Measurements from ENCODE around the gene ACAD9. TPM values are rescaled to one million over a fixed set of nuclear protein-coding genes. Genes with fewer than 3 reads are reported as not detected.

ACAD9 gene
- total and polyA plus RNA-seq, 3 experiments from 2014 or later, result 19.8 to 51.2 (median 50.5) TPM

DNA sequence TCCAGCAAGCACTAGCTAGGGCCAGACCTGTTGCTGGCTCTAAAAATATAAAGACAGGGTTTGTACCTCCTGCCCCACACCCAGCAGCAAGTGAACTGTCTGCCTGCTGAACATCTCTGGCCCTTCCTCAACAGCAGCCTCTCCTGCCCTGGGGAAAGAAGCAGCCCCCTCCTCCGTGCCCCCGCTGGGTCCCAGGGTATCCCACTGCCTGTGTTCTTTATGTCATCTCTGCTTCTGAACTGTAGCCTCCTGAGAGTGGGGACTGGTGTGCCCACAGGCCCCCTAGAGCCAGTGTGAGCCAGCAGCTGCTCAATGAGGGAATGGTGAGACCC lies 54.5 kb downstream of the ACAD9 start:
- Mint-ChIP-seq H3K4me3 (no peak overlapping the region), H3K4me1 (no peaks in the 10 kb centered on the region), H3K36me3 (peaks cover 0 to 2% (median 0%) of the 10 kb centered on the region in 3 donors), H3K27ac (peak overlapping the region in 1 of 8 donors; percentile 17), H3K27me3 (peaks cover 6 to 7% of the 10 kb centered on the region in 2 donors), H3K9me3 (no peaks in the 10 kb centered on the region)
- no peak overlapping the region for H3K4me3 ChIP-seq (ENCODE audit: low read length)
- no peak for DNase-seq
- no peaks in the 10 kb centered on the region for H3K4me1 ChIP-seq (ENCODE audit: insufficient read depth, low read length)
- H3K36me3 ChIP-seq (ENCODE audit: insufficient read depth, low read length), result no peaks in the 10 kb centered on the region
- ChIA-PET CTCF (interaction anchor here (1.5 kb wide), 1 partner anchor 10 kb away, joined by 4 read pairs; no protein-coding TSS in a partner anchor), POLR2A (no interaction called here)
- H3K27ac ChIP-seq (ENCODE audit: low read depth, low read length), result no peak overlapping the region
- no peaks in the 10 kb centered on the region for H3K9me3 ChIP-seq (ENCODE audit: low read length)
- H3K27me3 ChIP-seq (ENCODE audit: insufficient read depth, low read length, poor library complexity, severe bottlenecking), result no peaks in the 10 kb centered on the region

DNA sequence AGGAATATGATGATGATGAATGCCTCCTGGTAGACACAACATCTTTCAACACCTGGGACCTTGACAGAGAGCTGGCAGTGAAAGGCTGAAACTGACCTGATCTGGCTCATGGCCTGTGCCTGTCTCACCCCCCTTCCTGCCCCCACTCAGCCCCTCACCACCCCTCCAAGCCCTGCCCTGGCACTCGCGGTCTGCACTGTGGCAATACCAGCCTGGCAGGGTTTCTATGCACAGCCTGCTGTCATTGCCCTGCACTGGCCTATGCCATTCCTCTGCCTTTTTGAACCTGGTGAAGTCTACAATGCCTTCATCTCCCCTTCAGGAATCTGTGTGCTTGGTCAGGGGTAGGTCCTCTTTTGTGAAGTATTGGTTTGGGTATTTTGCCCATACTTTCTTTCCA lies 56.5 kb downstream of the ACAD9 start:
- Mint-ChIP-seq H3K27ac (peak overlapping the region in 1 of 8 donors; percentile 47), H3K4me3 (no peak overlapping the region), H3K36me3 (peaks cover 0 to 2% (median 0%) of the 10 kb centered on the region in 3 donors), H3K9me3 (no peaks in the 10 kb centered on the region), H3K27me3 (peaks cover 9 to 15% of the 10 kb centered on the region in 2 donors), H3K4me1 (no peaks in the 10 kb centered on the region)
- no peaks in the 10 kb centered on the region for H3K4me1 ChIP-seq (ENCODE audit: insufficient read depth, low read length)
- DNase-seq, result no peak
- no peaks in the 10 kb centered on the region for H3K9me3 ChIP-seq (ENCODE audit: low read length)
- ChIA-PET CTCF (no interaction called here), POLR2A (no interaction called here)
- no peak overlapping the region for H3K4me3 ChIP-seq (ENCODE audit: low read length)
- no peaks in the 10 kb centered on the region for H3K27me3 ChIP-seq (ENCODE audit: insufficient read depth, low read length, poor library complexity, severe bottlenecking)
- H3K36me3 ChIP-seq (ENCODE audit: insufficient read depth, low read length), result no peaks in the 10 kb centered on the region
- H3K27ac ChIP-seq (ENCODE audit: low read depth, low read length), result no peak overlapping the region

DNA sequence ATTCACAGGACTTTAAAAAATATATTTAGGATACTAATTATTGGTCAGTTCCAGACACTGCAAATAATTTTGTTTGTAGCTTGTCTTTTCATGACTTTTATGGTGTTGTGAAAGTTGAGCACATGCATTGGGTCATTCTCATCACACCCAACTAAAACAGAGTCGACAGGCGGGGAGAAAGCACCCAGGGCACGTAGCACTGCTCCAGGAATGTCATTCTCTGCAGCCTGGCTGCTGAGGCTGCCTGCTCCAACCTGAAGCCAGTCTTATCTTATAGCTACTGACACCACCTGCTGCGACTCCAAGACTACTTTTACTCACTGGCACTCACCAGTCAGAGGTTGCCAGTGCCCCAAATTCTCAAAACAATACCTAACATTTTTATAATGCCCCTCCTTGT lies 56.9 kb downstream of the ACAD9 start:
- Mint-ChIP-seq H3K4me3 (no peak overlapping the region), H3K36me3 (peaks cover 0 to 2% (median 0%) of the 10 kb centered on the region in 3 donors), H3K27me3 (peaks cover 9 to 15% of the 10 kb centered on the region in 2 donors), H3K27ac (no peak overlapping the region), H3K9me3 (no peaks in the 10 kb centered on the region), H3K4me1 (no peaks in the 10 kb centered on the region)
- DNase-seq, result no peak
- ChIA-PET POLR2A (no interaction called here), CTCF (no interaction called here)
- no peaks in the 10 kb centered on the region for H3K36me3 ChIP-seq (ENCODE audit: insufficient read depth, low read length)
- no peaks in the 10 kb centered on the region for H3K4me1 ChIP-seq (ENCODE audit: insufficient read depth, low read length)
- no peaks in the 10 kb centered on the region for H3K9me3 ChIP-seq (ENCODE audit: low read length)
- no peak overlapping the region for H3K4me3 ChIP-seq (ENCODE audit: low read length)
- H3K27ac ChIP-seq (ENCODE audit: low read depth, low read length), result no peak overlapping the region
- no peaks in the 10 kb centered on the region for H3K27me3 ChIP-seq (ENCODE audit: insufficient read depth, low read length, poor library complexity, severe bottlenecking)

DNA sequence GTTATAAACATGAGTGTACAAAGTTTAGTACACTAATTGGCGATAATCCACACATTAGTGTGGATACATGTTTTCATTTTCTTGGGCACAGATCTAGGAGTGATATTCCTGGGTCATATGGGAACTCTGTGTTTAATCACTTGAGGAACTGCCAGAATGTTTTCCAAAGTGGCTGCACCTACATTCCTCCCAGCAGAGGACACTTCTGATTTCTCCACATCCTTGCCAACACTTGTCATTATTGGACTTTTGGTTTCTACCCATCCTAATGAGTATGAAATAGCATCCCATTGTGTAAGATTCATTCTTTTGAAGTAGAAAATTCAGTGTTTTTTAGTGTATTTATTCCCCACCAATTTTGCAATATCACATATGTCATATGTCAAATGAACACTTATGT lies 60.8 kb downstream of the ACAD9 start:
- H3K9me3 ChIP-seq (ENCODE audit: low read length), result no peaks in the 10 kb centered on the region
- CTCF ChIA-PET, result no interaction called here
- no peaks in the 10 kb centered on the region for H3K4me1 ChIP-seq (ENCODE audit: insufficient read depth, low read length)
- no peak overlapping the region for H3K4me3 ChIP-seq (ENCODE audit: low read length)
- H3K27ac ChIP-seq (ENCODE audit: low read depth, low read length), result no peak overlapping the region
- no peaks in the 10 kb centered on the region for H3K4me1 Mint-ChIP-seq
- H3K27ac Mint-ChIP-seq, result no peak overlapping the region
- peaks cover 3% of the 10 kb centered on the region for H3K27me3 ChIP-seq (ENCODE audit: insufficient read depth, low read length, poor library complexity, severe bottlenecking)
- no peaks in the 10 kb centered on the region for H3K36me3 ChIP-seq (ENCODE audit: insufficient read depth, low read length)
- H3K27me3 Mint-ChIP-seq, result peaks cover 20 to 25% of the 10 kb centered on the region in 2 donors
- POLR2A ChIA-PET, result no interaction called here
- no peaks in the 10 kb centered on the region for H3K9me3 Mint-ChIP-seq
- H3K36me3 Mint-ChIP-seq, result peaks cover 0 to 2% (median 0%) of the 10 kb centered on the region in 3 donors
- no peak overlapping the region for H3K4me3 Mint-ChIP-seq
- no peak for DNase-seq

DNA sequence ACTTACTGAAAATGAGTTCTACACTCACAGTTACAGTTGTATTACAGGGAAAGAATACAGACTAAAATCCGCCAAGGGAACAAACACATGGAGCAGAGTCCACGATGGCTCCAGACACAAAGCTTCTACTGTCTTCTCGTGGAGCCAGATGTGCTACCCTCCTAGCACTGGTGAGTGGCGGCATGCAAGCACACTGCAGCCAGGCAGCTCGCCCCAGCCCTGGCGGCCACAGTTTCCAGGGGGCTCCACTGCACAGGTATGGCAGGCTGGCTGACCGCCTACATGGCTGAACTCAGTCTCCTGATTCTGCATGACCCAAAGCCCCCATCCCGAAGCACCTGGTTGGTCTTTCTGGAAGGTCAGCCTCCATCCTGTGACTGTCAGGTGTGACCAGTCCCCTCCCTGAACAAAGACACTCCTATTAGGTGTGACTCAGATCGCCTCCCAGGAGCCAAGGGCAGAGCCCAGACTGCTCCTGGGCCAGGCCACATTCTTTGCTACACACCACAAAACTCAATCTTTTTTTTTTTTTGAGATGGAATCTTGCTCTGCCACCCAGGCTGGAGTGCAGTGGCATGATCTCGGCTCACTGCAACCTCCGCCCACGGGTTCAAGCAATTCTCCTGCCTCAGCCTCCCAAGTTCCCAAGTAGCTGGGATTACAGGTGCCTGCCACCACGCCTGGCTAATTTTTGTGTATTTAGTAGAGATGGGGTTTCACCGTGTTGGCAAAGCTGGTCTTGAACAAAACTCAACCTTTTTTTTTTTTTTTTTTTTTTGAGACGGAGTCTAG lies 62.9 kb downstream of the ACAD9 start:
- peaks cover 0 to 2% (median 0%) of the 10 kb centered on the region in 3 donors for H3K36me3 Mint-ChIP-seq
- Histone ChIP-seq H3K4me1 (ENCODE audit: insufficient read depth, low read length) (no peaks in the 10 kb centered on the region), H3K4me3 (ENCODE audit: low read length) (no peak overlapping the region), H3K9me3 (ENCODE audit: low read length) (no peaks in the 10 kb centered on the region), H3K27me3 (ENCODE audit: insufficient read depth, low read length, poor library complexity, severe bottlenecking) (peaks cover 3% of the 10 kb centered on the region), H3K36me3 (ENCODE audit: insufficient read depth, low read length) (no peaks in the 10 kb centered on the region), H3K27ac (ENCODE audit: low read depth, low read length) (no peak overlapping the region)
- CTCF ChIA-PET, result no interaction called here
- peaks cover 14 to 25% of the 10 kb centered on the region in 2 donors for H3K27me3 Mint-ChIP-seq
- H3K4me3 Mint-ChIP-seq, result no peak overlapping the region
- H3K27ac Mint-ChIP-seq, result no peak overlapping the region
- DNase-seq, result no peak
- no peaks in the 10 kb centered on the region for H3K9me3 Mint-ChIP-seq
- POLR2A ChIA-PET, result no interaction called here
- H3K4me1 Mint-ChIP-seq, result no peaks in the 10 kb centered on the region

DNA sequence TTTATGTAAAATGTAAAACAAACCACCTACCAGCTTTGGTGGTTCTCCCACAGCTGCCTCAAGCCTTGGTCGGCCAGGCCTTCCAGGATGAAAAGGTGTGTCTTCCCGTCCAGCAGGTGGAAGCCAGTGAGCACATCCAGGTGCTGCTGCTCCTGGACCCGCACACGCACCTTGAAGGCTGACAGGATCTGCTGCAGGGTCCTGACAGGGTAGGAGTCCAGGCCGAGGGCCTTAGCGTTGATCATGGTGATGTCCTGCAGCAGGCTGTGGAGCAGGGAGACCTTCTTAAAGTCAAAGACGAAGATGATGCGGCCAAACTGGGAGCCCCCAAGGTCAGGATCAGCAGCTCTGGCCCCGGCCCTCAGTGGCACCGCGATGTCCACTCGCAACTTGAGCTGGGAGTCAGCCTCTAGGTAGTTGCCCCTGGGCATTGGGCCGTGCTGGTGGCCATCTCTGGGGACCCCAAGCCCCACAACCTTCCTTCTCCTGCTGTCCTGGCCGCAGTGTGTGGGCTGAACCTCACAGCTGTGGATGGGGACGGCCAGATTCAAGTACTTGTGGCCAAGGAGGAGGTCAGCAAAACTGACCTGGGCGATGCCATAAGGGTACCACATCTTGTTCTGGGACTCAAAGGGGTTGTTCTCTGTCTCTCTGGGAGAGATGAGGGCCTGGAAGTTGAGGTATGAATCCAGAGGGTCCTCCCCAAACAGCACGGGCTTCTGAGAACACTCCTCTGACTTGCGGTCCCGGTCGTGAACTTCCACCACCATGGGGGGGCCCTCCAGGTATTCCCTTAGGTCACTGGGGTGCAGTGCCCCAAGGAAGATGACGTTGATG lies 65.8 kb downstream of the ACAD9 start:
- Mint-ChIP-seq H3K27ac (peak overlapping the region in 1 of 8 donors; percentile 61), H3K36me3 (no peaks in the 10 kb centered on the region), H3K4me1 (no peaks in the 10 kb centered on the region), H3K9me3 (no peaks in the 10 kb centered on the region), H3K27me3 (peaks cover 16 to 22% of the 10 kb centered on the region in 2 donors), H3K4me3 (no peak overlapping the region)
- no peak for DNase-seq
- H3K4me1 ChIP-seq (ENCODE audit: insufficient read depth, low read length), result no peaks in the 10 kb centered on the region
- H3K27me3 ChIP-seq (ENCODE audit: insufficient read depth, low read length, poor library complexity, severe bottlenecking), result peaks cover 3% of the 10 kb centered on the region
- no peaks in the 10 kb centered on the region for H3K9me3 ChIP-seq (ENCODE audit: low read length)
- no peak overlapping the region for H3K27ac ChIP-seq (ENCODE audit: low read depth, low read length)
- POLR2A ChIA-PET, result no interaction called here
- CTCF ChIA-PET, result no interaction called here
- H3K4me3 ChIP-seq (ENCODE audit: low read length), result no peak overlapping the region
- no peaks in the 10 kb centered on the region for H3K36me3 ChIP-seq (ENCODE audit: insufficient read depth, low read length)

DNA sequence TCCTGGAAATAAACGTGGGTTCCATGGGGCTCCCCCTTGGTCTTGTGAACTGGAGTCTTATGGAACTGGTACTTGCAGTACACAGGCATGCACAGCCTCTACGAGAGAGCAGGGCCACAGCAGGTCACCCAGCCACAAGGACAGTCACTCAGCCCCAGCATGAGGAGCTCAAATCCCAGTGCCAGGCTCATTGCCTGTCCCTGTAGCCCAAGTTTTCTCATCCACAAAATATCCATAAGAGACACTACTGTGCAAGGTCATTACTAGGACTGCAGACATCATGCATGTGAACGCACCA lies 66.4 kb downstream of the ACAD9 start:
- H3K4me1 ChIP-seq (ENCODE audit: insufficient read depth, low read length), result no peaks in the 10 kb centered on the region
- Mint-ChIP-seq H3K36me3 (no peaks in the 10 kb centered on the region), H3K4me1 (no peaks in the 10 kb centered on the region), H3K27me3 (peaks cover 13 to 18% of the 10 kb centered on the region in 2 donors), H3K4me3 (no peak overlapping the region), H3K9me3 (no peaks in the 10 kb centered on the region), H3K27ac (no peak overlapping the region)
- POLR2A ChIA-PET, result no interaction called here
- no peak overlapping the region for H3K27ac ChIP-seq (ENCODE audit: low read depth, low read length)
- peaks cover 3% of the 10 kb centered on the region for H3K27me3 ChIP-seq (ENCODE audit: insufficient read depth, low read length, poor library complexity, severe bottlenecking)
- no peaks in the 10 kb centered on the region for H3K36me3 ChIP-seq (ENCODE audit: insufficient read depth, low read length)
- no peak overlapping the region for H3K4me3 ChIP-seq (ENCODE audit: low read length)
- CTCF ChIA-PET, result no interaction called here
- no peak for DNase-seq
- no peaks in the 10 kb centered on the region for H3K9me3 ChIP-seq (ENCODE audit: low read length)

DNA sequence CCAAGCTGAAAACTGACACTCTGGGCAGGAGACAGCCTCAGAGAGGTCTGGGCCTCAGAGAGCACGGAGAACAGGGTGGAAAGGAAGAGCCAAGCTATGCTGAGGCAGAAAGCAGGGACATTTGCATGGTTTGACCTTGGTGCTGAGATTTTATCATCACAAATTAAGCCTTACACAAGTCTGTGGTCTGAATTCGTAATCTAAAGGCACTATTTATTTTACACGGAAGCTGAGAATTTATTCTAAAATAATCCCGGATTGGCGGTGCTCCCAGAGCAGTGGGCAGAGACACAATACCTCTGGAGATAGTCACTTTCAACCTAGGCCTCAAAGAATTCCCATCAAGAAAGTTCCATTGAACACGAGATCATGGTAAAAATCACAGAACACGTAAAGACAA lies 67.0 kb downstream of the ACAD9 start:
- no peaks in the 10 kb centered on the region for H3K9me3 Mint-ChIP-seq

More for the DNA sequence above, 67.0 kb downstream of the ACAD9 start:
- H3K27me3 Mint-ChIP-seq, result peaks cover 13 to 18% of the 10 kb centered on the region in 2 donors
- ChIA-PET POLR2A (no interaction called here), CTCF (no interaction called here)
- H3K4me3 Mint-ChIP-seq, result no peak overlapping the region
- H3K9me3 ChIP-seq (ENCODE audit: low read length), result no peaks in the 10 kb centered on the region
- H3K4me3 ChIP-seq (ENCODE audit: low read length), result no peak overlapping the region
- H3K27me3 ChIP-seq (ENCODE audit: insufficient read depth, low read length, poor library complexity, severe bottlenecking), result peaks cover 3% of the 10 kb centered on the region
- no peaks in the 10 kb centered on the region for H3K4me1 ChIP-seq (ENCODE audit: insufficient read depth, low read length)
- H3K4me1 Mint-ChIP-seq, result no peaks in the 10 kb centered on the region
- no peaks in the 10 kb centered on the region for H3K36me3 Mint-ChIP-seq
- no peaks in the 10 kb centered on the region for H3K36me3 ChIP-seq (ENCODE audit: insufficient read depth, low read length)
- no peak for DNase-seq
- no peak overlapping the region for H3K27ac ChIP-seq (ENCODE audit: low read depth, low read length)
- no peak overlapping the region for H3K27ac Mint-ChIP-seq
